HL-60/S4 treated with phorbol 12-myristate 13-acetate at 8.2 ng/mL for 4 days and 3 days (cell line): Measurements from ENCODE around the gene ARPC2.
"Not testable (repeated sequence)": the region's sequence is repeated elsewhere in the genome, so short reads cannot be mapped to it uniquely, and the experiment has no call there.

ENCODE experiments used
- in situ Hi-C: fragments of 300-500 bp; cut with MboI; formaldehyde crosslinking; loops from 2 replicates; pipeline ENCODE4 v1.15.0; 2022; ENCODE audit warnings: low sequenced_read_pairs

The ARPC2 gene

GRCh38 chr2:218269900-218270720, 53.1 kb downstream of the ARPC2 start, which contains the start of the genes AAMP and PNKD:
Gene AAMP, minus strand, starts transcription at chr2:218270137. Its CDS starts 51 bp downstream, at chr2:218270086.
Gene PNKD, plus strand, starts transcription at chr2:218270519. Its CDS starts 17 bp downstream, at chr2:218270536.
- in situ Hi-C loops, result no loop called here

DNA sequence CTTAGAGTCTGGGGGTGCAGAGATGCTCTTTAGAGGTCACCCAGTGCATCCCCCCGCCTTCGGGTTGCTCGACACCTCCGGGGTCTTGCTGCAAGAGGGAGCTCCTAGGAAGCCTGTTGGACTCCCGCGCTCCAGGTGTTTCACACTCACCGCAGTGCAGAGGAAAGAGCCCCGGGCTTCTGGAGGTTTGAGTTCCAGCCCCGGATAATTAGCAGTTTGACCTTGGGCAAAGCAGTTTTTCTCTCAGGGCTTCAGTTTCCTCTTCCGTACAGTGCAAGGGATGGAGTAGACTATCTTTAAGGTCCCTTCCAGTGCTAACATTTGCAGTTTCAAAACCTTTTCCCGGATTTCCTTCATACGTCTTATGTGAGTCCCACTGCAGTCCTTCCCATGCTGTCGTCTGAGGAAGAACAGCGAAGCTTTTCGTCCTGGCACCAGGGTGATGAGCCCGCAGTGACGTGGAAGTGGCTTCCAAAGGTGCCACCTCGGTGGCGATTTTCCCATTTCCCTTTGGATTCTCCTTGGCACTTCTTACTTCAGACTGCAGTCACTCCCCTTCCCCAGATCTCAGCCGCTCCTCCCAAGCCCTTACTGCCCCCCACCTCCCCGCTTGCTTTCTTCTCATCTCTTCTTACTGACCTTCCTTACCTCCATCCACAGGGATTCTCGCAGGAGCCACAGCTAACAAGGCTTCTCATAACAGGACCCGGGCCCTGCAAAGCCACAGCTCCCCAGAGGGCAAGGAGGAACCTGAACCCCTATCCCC, 53.9 kb downstream of the ARPC2 start:
- in situ Hi-C loops, result no loop called here

DNA sequence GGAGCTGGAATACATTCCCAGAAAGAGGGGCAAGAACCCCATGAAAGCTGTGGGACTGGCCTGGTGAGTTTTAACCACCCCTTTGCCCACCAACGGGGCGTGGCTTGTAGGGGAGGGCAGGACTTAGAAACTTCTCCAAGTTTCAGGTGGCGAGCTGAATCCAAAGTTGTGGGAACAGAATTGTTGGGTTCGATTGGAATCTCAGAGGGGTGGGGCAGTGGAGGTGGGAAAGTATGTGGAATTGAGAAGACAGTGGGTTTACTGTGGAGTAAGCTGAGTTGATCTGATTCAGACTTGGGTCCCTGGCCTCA, 54.5 kb downstream of the ARPC2 start:
- in situ Hi-C loops, result no loop called here

DNA sequence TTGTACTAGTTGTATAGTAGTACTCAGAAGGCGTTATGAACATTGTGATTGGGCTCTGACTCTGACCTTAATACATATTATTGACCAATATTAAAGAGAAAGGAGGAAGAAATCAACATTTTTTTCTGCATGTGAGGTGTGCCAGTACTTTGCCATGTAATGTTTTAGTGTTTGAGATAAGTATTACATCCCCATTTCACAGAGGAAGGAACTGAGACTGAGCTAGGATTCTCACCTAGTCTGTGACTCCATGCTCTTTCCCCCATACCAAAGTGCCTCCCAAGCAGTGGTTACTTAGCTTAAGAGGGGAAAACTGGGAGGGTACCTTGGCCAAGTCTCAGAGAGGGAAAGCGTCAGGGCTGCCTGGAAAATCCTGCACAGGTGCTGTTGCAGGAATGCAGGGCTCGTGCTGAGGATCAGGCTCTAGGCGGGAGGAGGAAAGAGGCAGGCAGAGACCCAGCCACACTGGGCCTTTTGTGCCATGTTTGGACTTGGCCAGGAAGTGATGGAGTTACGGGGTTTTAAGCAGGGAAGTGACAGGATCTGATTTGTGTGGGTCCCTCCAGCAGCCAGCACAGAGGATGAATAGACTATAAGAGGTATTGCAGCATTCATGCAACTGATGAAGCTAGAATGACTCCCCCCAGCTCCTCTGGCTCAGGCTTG, 55.0 kb downstream of the ARPC2 start:
- in situ Hi-C loops, result no loop called here

DNA sequence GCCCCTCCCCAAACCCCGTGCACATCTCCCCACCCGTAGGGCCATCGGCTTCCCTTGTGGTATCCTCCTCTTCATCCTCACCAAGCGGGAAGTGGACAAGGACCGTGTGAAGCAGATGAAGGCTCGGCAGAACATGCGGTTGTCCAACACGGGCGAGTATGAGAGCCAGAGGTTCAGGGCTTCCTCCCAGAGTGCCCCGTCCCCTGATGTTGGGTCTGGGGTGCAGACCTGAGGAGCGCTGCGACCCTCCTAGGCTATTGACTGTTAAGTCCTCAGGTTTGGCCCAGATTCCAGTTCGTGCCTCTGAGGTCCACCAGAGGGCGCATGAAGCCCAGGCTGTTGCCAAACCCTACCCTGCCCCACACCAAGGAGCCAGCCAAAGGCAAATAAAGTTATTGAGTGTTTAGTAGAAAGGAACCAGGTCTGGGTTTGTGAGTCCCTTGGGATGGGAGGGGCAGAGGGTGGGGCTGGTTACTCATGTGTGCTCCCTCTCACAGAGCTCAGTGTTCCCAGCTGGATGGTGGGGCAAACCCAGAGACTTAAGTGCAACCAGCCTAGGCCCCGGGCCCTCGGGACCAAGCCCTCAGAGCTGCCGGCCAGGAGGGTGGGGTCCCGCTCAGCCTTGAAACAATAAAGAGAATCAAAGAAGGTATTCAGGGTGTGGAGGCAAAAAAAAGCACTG, 55.7 kb downstream of the ARPC2 start:
- in situ Hi-C loops, result no loop called here

- in situ Hi-C loops, result not testable (repeated sequence)
Observed at GRCh38 chr2:218273214-218273907, 56.4 kb downstream of the ARPC2 start.

GRCh38 chr2:218273908-218274249, 56.9 kb downstream of the ARPC2 start:
- in situ Hi-C loops, result no loop called here

GRCh38 chr2:218274586-218274985, 57.6 kb downstream of the ARPC2 start:
- in situ Hi-C loops, result no loop called here

DNA sequence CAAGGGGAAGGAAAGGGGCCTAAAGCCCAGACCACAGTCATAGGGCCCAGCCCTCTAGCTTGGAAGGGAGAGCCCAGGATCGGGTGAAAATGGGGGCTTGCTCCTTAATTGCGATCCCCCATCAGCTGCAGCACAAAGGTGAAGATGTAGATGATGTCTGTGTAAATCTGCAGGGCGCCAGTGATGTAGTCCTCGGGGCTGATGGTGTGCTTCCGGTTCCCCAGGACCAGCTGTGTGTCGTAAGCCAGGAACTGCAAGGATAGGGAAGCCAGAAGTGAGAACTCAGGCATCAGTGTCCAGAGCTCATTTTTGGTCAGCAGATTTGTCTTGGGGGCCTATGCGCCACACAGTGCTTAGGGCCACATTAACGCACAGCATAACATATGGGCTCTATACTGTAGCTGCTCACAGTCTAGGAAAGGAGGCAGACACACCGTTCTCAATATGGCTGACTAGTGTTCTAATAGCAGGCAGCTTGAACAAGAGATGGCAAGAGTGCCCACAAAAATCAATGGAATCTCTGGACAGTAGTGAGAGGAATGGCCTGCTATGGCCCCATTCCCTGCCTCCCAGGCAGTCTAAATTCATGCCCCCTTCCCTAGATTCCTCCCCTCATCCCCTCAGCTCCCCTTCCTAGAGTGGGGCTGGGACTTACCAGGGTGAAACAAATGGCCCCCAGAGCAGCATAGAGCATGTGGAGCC, 58.5 kb downstream of the ARPC2 start:
- in situ Hi-C loops, result no loop called here

- in situ Hi-C loops, result no loop called here
Observed at GRCh38 chr2:218276986-218277755, 60.2 kb downstream of the ARPC2 start.

DNA sequence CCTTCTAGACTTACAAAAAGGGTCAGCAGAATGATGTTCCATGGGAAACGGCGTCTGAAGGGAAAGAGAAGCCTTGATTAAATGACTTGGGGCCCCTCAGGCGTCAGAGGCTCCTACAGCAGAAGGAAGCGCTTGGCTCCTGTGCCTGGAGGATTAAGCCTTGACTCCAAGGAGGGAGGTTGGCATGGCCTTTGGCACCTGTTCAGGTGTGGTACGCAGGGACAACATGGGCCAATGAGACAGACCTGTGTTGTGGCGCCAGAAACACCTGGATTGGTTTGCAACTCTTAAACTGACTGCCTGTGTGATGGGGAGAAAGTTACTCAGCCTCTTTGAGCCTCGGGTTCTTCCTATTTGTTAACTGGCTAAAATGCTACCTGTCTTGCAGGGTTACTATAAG, 60.9 kb downstream of the ARPC2 start:
- in situ Hi-C loops, result no loop called here

GRCh38 chr2:218278531-218279360, 61.8 kb downstream of the ARPC2 start:
- in situ Hi-C loops, result no loop called here

- in situ Hi-C loops, result loop anchor here (10.0 kb wide), 1 partner anchor 114 kb away; the partner anchor contains the start of gene CTDSP1
Observed at GRCh38 chr2:218280260-218280870, 63.4 kb downstream of the ARPC2 start.

DNA sequence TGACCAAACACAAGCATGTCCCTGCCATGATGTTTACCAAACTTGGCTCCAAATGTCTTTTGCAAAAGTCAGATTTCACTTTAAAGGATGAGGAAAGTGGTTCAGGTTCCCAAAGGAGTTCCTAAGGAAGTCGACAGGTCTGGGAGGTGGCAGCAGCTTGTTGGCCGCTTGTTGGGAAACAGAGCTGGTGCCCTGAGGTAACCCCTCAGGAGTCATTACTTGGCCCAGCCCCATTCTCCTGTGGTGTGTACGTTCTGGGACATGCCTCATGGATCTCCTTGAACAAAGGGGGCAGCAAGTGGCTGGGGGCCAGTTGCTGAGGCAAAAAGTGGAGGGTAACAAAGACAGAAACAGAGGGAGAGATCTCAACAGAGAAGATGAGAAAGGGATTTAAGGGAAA, 64.5 kb downstream of the ARPC2 start:
- in situ Hi-C loops, result loop anchor here (10.0 kb wide), 1 partner anchor 113 kb away; the partner anchor contains the start of gene CTDSP1

GRCh38 chr2:218282173-218282991, 65.4 kb downstream of the ARPC2 start:
- in situ Hi-C loops, result loop anchor here (10.0 kb wide), 1 partner anchor 112 kb away; the partner anchor contains the start of gene CTDSP1

GRCh38 chr2:218284106-218284811, 67.3 kb downstream of the ARPC2 start:
- in situ Hi-C loops, result loop anchor here (10.0 kb wide), 1 partner anchor 111 kb away; the partner anchor contains the start of gene CTDSP1
